GM12878 (cell line): ENCODE results near the gene PALD1. TPM values are rescaled to one million over a fixed set of nuclear protein-coding genes. Genes with fewer than 3 reads are reported as not detected.

Experiments
- ATAC-seq: fragments of 200-7000 bp; cut with Tn5 transposase; 3 replicates; pipeline ENCODE4 v1.9.1; 2020; ENCODE audit warnings: mild to moderate bottlenecking, moderate library complexity
- BruUV-seq: library from RNA; stranded (reverse); fragments of 400-500 nt; replicated peaks from 2 replicates; lab custom pipeline; 2021; lab: Mats Ljungman, UMichigan
- CTCF ChIA-PET: fragments of 300-600 bp; sonication (Branson Sonifier 250); formaldehyde crosslinking; extraction: SDS; loops from one replicate; lab custom pipeline; 2021; ENCODE audit warnings: inconsistent platforms; lab: Yijun Ruan, JAX
- POLR2A ChIA-PET: fragments of 350-600 bp; formaldehyde crosslinking; extraction: SDS; loops from one replicate; lab custom pipeline; 2021; ENCODE audit warnings: inconsistent platforms; lab: Charles Lee
- RAD21 ChIA-PET: fragments of 300-600 bp; sonication (Branson Sonifier 250); formaldehyde crosslinking; loops from one replicate; lab custom pipeline; 2023; ENCODE audit warnings: antibody characterized with exemption; ENCODE audit not compliant: unreplicated experiment; lab: Charles Lee
- SMC1A ChIA-PET: fragments of 300-600 bp; sonication (Branson Sonifier 250); formaldehyde crosslinking; loops from one replicate; lab custom pipeline; 2023; ENCODE audit not compliant: unreplicated experiment, uncharacterized antibody; lab: Charles Lee
- DNase-seq: peaks from one replicate; pipeline ENCODE4 v3.0.0-alpha.2; 2011; ENCODE audit warnings: low read depth, low spot score
- FAIRE-seq: peaks from 3 replicates; lab custom pipeline; 2011; peaks lifted over from hg19 to GRCh38; lab: Jason Lieb, UNC
- H2AFZ ChIP-seq: 2 replicates; pipeline ENCODE4 v1.6.0; 2011; ENCODE audit warnings: low read depth, low read length, control low read depth; ENCODE audit not compliant: control insufficient read depth
- H3K27ac ChIP-seq: 2 replicates; pipeline ENCODE4 v1.5.1; 2011; ENCODE audit warnings: control low read depth; ENCODE audit not compliant: control insufficient read depth, insufficient read depth
- H3K27me3 ChIP-seq, 2 experiments: replicated peaks in 1 of 2; 2 replicates each; pipeline versions ENCODE4 v1.6.0 to v1.6.1; 2011; ENCODE audit warnings: low read length in 1 of 2; ENCODE audit not compliant: control insufficient read depth in 2 of 2, insufficient read depth in 2 of 2
- H3K36me3 ChIP-seq, 2 experiments: 2 replicates each; pipeline ENCODE4 v1.5.1; 2011; ENCODE audit warnings: low read length in 1 of 2; ENCODE audit not compliant: control insufficient read depth in 2 of 2, insufficient read depth in 2 of 2
- H3K4me1 ChIP-seq: 2 replicates; pipeline ENCODE4 v1.6.1; 2011; ENCODE audit warnings: mild to moderate bottlenecking, low read length, moderate library complexity, mixed read lengths; ENCODE audit not compliant: control insufficient read depth, insufficient read depth
- H3K4me2 ChIP-seq: 2 replicates; pipeline ENCODE4 v1.6.0; 2011; ENCODE audit warnings: control low read depth; ENCODE audit not compliant: control insufficient read depth, insufficient read depth
- H3K4me3 ChIP-seq: fragments of 200-600 bp; sonication (generic); 2 replicates; pipeline ENCODE4 v1.5.1; 2016
- H3K79me2 ChIP-seq: 2 replicates; pipeline ENCODE4 v1.6.0; 2011; ENCODE audit warnings: low read length; ENCODE audit not compliant: control insufficient read depth, insufficient read depth
- H3K9ac ChIP-seq: 2 replicates; pipeline ENCODE4 v1.8.0; 2011; ENCODE audit warnings: low read length, control low read depth, mixed read lengths; ENCODE audit not compliant: control insufficient read depth, insufficient read depth
- H3K9me3 ChIP-seq: replicated peaks from 3 replicates; pipeline ENCODE4 v1.5.1; 2011; ENCODE audit warnings: mild to moderate bottlenecking, low read length; ENCODE audit not compliant: control insufficient read depth, insufficient read depth
- H4K20me1 ChIP-seq: 2 replicates; pipeline ENCODE4 v1.6.0; 2011; ENCODE audit not compliant: control insufficient read depth, insufficient read depth
- BCL11A ChIP-seq: IDR thresholded peaks from 2 replicates; pipeline ENCODE4 v1.6.1; 2011; ENCODE audit warnings: low read depth, low read length
- CHD2 ChIP-seq: IDR thresholded peaks from 2 replicates; pipeline ENCODE4 v1.6.1; 2011; ENCODE audit warnings: low read depth, low read length, improper control_type of control experiment, borderline replicate concordance
- DPF2 ChIP-seq: fragments of 450-650 bp; IDR thresholded peaks from 2 replicates; pipeline ENCODE4 v1.6.1; 2017; ENCODE audit warnings: mild to moderate bottlenecking
- EED ChIP-seq: sonication (generic); IDR thresholded peaks from 2 replicates; pipeline ENCODE4 v1.6.1; 2016; ENCODE audit warnings: antibody characterized with exemption, low read depth
- USF1 ChIP-seq: IDR thresholded peaks from 2 replicates; pipeline ENCODE4 v1.6.1; 2011; ENCODE audit warnings: borderline replicate concordance, low read depth, mild to moderate bottlenecking, moderate library complexity, mixed read lengths, low read length; ENCODE audit not compliant: insufficient read depth; ENCODE audit errors: extremely low read length
- WGBS: methylation state at CpG from one replicate; pipeline ENCODE4 v1.1.6; 2016; ENCODE audit warnings: low lambda C conversion rate; ENCODE audit not compliant: insufficient replicate concordance, insufficient coverage; ENCODE audit errors: missing lambda C conversion rate; 5-methylcytosine and 5-hydroxymethylcytosine counted together
- in situ Hi-C: fragments of 300-500 bp; cut with MboI; formaldehyde crosslinking; loops from 9 replicates; pipeline ENCODE4 v1.14.3; 2018; ENCODE audit warnings: mixed read lengths
- intact Hi-C: fragments of 100-400 bp; cut with micrococcal nuclease; formaldehyde crosslinking; loops from one replicate; pipeline ENCODE4 v1.14.2; 2022; ENCODE audit not compliant: unreplicated experiment
- polyA plus RNA-seq, 11 experiments: library from polyadenylated mRNA; depleted of rRNA in 4 of 11; unstranded in 6 of 11; stranded (reverse) in 5 of 11; fragments of >200 nt; fragmentation: Nextera tagmentation in 4 of 11; fragmentation: Illumina TruSeq in 1 of 11; extraction: Ambion mirVana in 4 of 11; extraction: Trizol in 1 of 11; gene quantifications; 1 replicate in 1 of 11; 2 replicates in 10 of 11; pipeline versions ENCODE4 v1.2.1 to v1.2.3, GENCODE V29; 2011 to 2016; ENCODE audit warnings: inconsistent platforms in 2 of 11, missing spikeins in 2 of 11, low read depth in 1 of 11
- total RNA-seq, 4 experiments: library from RNA; depleted of rRNA in 3 of 4; stranded (reverse); fragments of >200 nt in 3 of 4; fragmentation: Illumina TruSeq in 1 of 4; extraction: Trizol in 1 of 4; gene quantifications; 2 replicates each; pipeline versions ENCODE4 v1.2.1 to v1.2.3, GENCODE V29; 2013 to 2021

The PALD1 gene
- total and polyA plus RNA-seq, 10 of the 15 experiments (the other 5 are each of a cell fraction or from before 2014, with no cell fraction given), result 0.43 to 20.9 (median 9.0) TPM

- DNase-seq (no peak), ATAC-seq (no peak), FAIRE-seq (no peak)
- 86% methylated on average over 11 of the region's 11 CpGs for WGBS
- Histone ChIP-seq H2AFZ (no peak overlapping the region), H3K9ac (no peak overlapping the region), H3K27ac (no peak overlapping the region), H3K4me3 (no peak overlapping the region), H3K79me2 (no peaks in the 10 kb centered on the region), H3K36me3 (no peaks in the 10 kb centered on the region), H3K4me2 (no peak overlapping the region), H3K27me3 (no peaks in the 10 kb centered on the region), H4K20me1 (no peaks in the 10 kb centered on the region), H3K4me1 (peaks cover 29% of the 10 kb centered on the region), H3K9me3 (no peaks in the 10 kb centered on the region)
- ChIA-PET POLR2A (no interaction called here), RAD21 (interaction anchor here (4.9 kb wide), 1 partner anchor 14 kb away, joined by 35 read pairs; no protein-coding TSS in a partner anchor), CTCF (no interaction called here), SMC1A (interaction anchor here (0.6 kb wide), 1 partner anchor 217 kb away, joined by 3 read pairs; no protein-coding TSS in a partner anchor)
- intact Hi-C loops, result no loop called here
- in situ Hi-C loops, result no loop called here
- TF ChIP-seq BCL11A (no peak), CHD2 (no peak), DPF2 (no peak)
- TF ChIP-seq, all 136 proteins: peak for 0
- no TSS peak for BruUV-seq
Measured at GRCh38 chr10:70573599-70574506, 95.3 kb downstream of the PALD1 start.

GRCh38 chr10:70575486-70575873 lies 96.9 kb downstream of the PALD1 start:
- FAIRE-seq (no peak), ATAC-seq (no peak), DNase-seq (no peak)
- RAD21 ChIA-PET, result interaction anchor here (0.7 to 4.9 kb wide), 11 partner anchors 13 to 185 kb away, joined by 3 to 35 read pairs (median 3); partner anchors contain the start of gene PRF1
- Histone ChIP-seq H2AFZ (no peak overlapping the region), H3K27me3 (no peaks in the 10 kb centered on the region), H3K4me2 (no peak overlapping the region), H3K9me3 (no peaks in the 10 kb centered on the region), H3K79me2 (no peaks in the 10 kb centered on the region), H3K27ac (no peak overlapping the region), H3K4me1 (peaks cover 41% of the 10 kb centered on the region), H3K9ac (no peak overlapping the region), H3K36me3 (no peaks in the 10 kb centered on the region), H3K4me3 (no peak overlapping the region), H4K20me1 (no peaks in the 10 kb centered on the region)
- no TSS peak for BruUV-seq
- CTCF ChIA-PET, result interaction anchor here (0.9 to 1.9 kb wide), 6 partner anchors 13 to 93 kb away, joined by 3 to 11 read pairs (median 4); no protein-coding TSS in a partner anchor
- intact Hi-C loops, result loop anchor here (5.0 kb wide), 1 partner anchor 82 kb away; no protein-coding TSS in a partner anchor
- WGBS, result 54% methylated on average over 4 of the region's 4 CpGs
- POLR2A ChIA-PET, result interaction anchor here (0.6 to 2.3 kb wide), 2 partner anchors 12 to 1241 kb away, joined by 3 to 23 read pairs; no protein-coding TSS in a partner anchor
- TF ChIP-seq USF1 (peak; percentile 22), EED (no peak)
- SMC1A ChIA-PET, result interaction anchor here (0.6 to 4.1 kb wide), 5 partner anchors 12 to 351 kb away, joined by 3 to 46 read pairs (median 3); no protein-coding TSS in a partner anchor
- in situ Hi-C loops, result no loop called here
